AG09319 (cell line): Measurements from ENCODE around the gene ING3.

ENCODE experiments used
- DNase-seq: peaks from one replicate; pipeline ENCODE4 v3.0.0-alpha.2; 2010; ENCODE audit warnings: low read depth; ENCODE audit errors: extremely low read depth
- CTCF ChIP-seq: IDR thresholded peaks from 2 replicates; pipeline ENCODE4 v1.5.1; 2011; ENCODE audit warnings: low read depth, mild to moderate bottlenecking, inconsistent platforms, low read length, moderate library complexity

ING3 gene

GRCh38 chr7:120998520-120998919 is 47.9 kb downstream of the ING3 start:
- DNase-seq = no peak
- TF ChIP-seq CTCF = no peak

- TF ChIP-seq CTCF = no peak
- DNase-seq = no peak
Measured at GRCh38 chr7:120998996-120999565, 48.5 kb downstream of the ING3 start.

- no peak for TF ChIP-seq CTCF
- no peak for DNase-seq
Measured at GRCh38 chr7:121000081-121000983, 49.8 kb downstream of the ING3 start.

- no peak for TF ChIP-seq CTCF
- no peak for DNase-seq
Measured at GRCh38 chr7:121001234-121001906, 50.8 kb downstream of the ING3 start.

- no peak for TF ChIP-seq CTCF
- no peak for DNase-seq
Measured at GRCh38 chr7:121002048-121002756, 51.6 kb downstream of the ING3 start.

DNA sequence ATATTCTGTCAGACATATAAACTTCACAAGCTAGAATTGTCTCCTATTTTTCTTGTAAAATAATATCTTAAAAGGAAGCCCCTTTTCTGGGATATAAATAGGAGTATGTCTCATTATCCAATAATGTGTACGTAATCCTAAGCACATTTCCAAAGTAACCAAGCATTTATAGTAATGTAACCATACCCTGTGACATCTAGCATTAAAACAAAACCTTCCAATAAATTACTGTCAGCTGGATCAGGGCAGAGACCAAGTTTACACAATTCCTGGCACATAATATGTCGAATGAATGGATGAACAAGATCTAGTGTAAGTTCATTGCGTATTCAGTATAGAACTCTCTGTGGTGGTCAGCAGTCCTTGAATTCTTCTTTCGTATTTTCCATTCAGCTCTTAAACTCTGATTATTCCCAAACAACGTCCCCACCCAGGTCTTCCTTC is 52.2 kb downstream of the ING3 start:
- no peak for TF ChIP-seq CTCF
- DNase-seq = no peak
